Stimulated activated CD4-positive, alpha-beta T cell treated with anti-CD3 and anti-CD28 coated beads, Interleukin-2, amount 100 ng/mL, for 4 hours (primary cell): Measurements from ENCODE around the gene INO80C.

Experiments used
- DNase-seq: peaks from one replicate; pipeline ENCODE4 v3.0.0-alpha.2; 2020; ENCODE audit warnings: low read depth

Gene INO80C

DNA sequence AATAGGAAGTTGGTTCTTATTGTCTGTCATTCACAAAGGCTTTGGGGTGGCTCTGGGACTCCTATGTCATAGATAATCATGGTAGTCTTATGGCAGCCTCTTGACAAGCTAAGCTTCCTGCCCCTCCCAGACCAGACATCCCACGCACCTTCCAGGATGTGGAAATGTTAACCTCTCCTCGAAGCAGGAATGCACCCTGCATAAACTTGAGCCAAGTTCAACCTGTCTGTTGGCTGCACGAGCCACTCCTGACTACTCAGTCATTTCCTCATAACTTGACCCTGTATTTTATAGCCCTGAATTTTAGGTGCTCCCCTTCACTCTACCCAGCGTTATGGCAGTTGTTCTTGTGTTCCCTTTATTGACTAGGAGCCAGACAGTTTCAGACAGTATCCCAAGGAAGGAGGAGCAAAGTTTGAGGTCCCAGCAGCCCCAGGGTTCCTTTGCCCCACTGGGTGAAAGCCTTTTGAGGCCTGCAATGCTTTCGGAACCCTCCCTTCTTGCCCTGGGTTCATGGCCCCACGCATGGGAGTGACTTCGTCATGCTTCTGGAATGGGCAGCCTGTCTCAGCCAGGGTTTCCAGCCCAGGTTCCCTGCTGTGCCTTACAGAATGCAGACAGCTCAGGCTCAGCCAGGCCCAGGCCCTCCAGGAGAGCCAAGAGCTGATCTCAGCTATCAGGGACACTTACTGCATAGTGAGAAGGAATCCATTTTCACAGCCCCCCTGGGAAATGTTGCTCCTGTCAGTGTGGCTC, 15.6 kb upstream of the INO80C start:
- DNase-seq: no peak

DNA sequence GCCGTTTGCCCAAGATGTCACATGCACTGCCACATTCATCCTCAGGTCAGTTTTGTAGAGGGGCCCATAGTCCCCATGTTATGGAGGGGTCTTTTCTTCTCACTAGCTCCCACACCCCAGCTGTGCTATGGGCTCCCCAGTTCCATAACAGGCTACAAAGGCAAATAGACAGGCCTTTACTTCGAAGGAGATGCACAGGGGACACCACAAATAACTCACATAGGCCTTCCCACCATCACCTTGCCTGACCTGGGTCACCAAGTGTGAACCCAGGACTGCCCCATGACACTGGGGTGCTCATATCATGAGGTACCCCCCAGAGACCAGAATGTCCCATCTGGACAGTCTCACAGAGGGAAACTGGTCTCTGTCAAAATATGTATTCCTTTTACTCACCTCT, 15.0 kb upstream of the INO80C start:
- DNase-seq: no peak

DNA sequence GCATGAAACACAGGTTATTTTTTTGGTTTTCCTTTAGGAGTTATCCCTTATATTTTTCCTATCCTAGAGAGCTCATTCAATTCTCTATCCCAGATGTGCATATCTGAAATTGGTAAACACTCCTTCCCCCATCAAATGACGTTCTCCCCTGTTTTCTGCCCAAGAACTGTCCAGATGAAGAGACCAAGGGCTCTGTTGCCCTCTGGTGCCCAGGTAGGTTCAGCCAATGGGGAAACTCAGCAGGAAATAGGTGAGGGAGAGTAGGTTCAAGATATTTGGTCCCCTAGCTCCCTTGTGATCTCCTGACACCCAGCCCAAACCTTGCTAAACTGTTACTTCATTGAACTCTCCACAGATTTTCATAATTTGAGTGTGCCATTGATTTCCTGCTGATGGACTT, 14.1 kb upstream of the INO80C start:
- DNase-seq: no peak

DNA sequence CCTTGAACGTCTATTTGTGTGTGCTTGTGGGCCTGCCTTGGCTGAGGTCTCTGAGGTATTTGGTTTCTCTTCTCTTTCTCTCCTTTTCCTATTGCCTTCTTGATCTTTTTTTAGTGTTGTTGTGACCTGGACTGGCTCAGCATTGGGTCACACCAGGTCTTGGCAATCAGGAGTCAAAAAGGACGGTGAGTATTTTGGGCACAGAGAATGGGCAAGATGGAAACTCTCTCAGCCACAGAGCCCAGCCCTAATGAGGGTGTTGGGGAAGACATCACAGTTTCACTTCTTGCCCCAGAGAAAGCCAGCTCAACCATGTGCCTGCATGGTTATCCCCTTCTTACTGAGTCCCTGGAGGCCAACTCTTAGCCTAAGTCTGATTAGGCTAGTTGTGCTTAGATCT, 13.7 kb upstream of the INO80C start:
- no peak for DNase-seq

DNA sequence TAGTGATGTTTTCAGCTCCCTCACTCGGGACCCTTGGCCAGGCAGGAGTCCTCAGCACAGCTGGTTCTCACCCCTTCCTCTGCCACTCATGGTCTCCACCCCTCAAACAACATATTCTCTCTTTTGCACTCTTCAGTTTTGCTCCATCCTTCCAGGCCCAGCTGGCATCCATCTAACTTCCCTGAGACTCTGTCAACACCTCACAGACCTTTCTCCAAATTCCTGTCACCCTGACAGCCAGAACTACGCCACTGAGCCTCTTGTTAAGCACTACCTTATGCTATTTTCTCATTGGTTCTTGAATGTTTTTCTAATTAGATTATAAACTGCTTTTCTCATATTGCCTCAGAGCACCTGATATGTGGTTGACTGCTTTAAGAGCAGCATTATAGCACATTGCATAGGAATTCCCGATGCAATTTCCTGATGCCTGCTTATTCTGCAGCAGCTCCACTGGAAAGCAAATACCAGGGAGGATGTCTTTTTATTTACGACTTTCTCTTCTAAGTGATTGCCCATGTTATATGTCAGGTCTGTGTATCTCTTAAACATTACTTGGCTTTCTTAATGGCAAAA, 12.4 kb upstream of the INO80C start:
- no peak for DNase-seq

DNA sequence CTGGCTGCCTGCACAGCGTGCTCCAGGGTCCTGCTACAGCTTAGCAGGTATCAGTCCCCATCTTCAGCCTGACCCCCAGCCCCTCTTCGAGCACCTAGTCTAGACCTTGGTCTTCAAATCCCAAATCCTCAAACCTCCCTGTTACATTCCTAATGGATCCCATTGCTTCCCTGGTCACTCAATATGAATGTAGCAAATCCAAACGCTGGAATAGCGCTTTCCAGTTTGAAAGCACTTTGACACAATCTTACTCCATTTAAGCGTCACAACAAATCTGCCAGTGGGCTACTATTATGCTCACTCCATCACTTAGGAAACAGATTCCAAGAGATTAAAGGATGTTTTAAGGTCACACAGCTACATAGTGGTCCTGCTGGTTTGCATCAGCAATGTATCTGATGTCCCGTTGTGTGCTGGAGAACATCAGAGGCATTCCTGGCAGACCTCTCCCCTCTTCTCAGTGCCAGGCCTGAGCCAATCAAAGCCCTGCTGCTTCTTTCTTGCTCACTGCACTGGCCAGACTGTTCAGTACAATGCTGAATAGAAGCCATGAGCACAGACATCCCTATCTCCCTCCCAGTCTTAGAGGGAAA, 11.1 kb upstream of the INO80C start:
- no peak for DNase-seq

DNA sequence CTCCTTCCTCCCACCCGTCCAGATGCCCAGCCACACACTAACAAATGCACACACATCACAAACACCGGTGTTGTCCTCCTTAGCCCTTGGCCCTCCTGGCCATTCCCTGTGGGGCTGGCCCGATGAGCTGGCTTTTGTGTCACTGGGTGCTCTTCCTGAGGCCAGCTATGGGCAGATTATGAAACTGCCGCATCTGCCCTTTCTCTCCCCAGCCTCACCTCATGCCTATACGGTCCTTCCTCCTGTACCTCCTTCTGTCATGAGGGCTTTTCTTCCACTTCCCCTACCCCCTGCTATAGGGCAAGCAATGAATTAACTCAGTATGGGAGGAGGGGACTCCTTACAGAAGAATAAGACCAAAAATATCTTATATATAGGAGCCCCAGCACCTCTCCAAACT, 10.3 kb upstream of the INO80C start:
- DNase-seq: no peak

DNA sequence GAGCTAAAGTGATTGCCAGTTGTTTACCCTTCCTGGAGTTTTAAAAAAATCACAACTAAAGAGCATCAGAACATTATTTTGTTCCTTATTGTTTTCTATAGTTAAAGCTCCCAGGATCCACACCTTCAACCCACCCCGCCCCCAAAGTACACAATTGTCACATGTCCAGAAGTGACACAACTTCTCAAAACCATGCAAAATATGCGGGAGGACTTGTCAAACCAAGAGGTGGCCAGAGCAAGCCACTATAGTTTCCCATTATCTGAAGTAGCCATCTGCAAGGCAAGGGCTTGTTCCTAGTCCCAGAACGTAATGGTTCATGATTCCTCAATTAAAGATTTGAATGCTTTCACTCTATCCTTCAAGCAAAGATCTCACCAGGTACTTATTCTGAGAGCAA, 9.9 kb upstream of the INO80C start:
- no peak for DNase-seq

DNA sequence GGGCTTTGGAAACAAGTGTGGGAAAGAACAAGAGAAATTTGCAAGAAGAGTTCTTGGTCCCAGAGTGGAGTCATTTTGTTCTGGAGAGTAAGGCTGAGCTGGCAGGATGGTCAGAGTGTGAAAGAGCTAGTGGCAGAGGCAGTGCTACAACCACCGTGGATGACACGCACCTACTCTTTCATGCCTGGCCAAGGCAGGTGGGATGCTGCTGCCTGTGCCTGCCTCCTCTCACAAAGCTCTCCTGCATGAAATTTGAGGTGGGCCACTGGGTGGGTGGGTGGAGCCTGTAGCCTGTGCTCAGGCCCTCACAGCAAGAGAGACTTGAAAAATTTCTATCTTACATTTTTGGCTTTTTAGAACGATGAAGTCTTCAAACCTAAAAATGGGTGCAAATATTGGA, 9.4 kb upstream of the INO80C start:
- DNase-seq: no peak

DNA sequence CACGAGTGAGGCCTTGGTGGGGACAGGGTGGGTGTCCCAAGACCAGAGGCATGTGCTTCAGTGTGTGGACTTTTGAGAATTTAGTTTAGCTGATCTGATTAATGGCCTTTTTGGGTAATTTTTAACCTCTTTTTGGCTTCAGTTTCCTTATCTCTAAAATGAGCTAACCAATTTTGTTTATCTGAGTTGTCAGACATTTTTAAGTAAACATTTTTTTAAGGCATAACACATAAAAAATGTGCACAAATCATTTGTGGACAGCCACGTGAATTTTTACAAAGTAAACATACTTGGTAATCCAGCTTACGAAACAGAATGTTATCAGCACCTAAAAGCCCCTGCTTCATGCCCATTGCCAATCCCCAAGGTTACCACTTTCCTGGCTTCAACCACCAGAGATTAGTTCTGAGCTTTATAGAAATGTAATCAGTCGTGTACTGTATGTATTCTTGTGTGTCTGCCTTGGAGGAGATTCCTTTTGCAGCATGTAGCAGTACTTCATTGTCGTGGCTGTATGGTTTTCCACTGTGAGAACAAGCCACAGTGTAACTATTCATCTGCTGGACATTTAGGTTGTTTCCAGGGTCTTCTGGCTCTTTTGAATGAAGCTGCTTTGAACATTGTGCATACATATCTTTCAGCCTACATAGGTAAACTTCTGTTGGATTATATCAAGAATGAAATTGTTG, 8.4 kb upstream of the INO80C start:
- no peak for DNase-seq

DNA sequence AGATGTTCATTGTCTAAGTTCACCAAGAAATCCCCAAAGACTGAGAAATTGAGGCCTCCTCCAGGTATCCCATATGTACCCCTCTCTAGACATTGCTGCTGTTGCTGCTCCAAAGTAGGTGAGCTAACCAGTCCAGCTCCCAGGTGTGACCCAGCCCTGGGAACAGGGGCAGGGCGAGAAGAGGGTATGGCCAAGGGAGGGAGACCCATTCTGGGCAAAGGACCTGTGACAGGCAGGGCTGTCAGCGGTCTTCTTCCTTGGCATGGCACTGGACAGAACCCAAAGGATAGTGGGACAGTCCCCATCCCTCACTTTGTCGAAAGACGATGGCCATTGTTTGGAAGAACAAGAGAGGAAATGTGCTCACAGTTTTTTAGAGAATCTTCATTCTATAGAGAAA, 7.2 kb upstream of the INO80C start:
- no peak for DNase-seq

DNA sequence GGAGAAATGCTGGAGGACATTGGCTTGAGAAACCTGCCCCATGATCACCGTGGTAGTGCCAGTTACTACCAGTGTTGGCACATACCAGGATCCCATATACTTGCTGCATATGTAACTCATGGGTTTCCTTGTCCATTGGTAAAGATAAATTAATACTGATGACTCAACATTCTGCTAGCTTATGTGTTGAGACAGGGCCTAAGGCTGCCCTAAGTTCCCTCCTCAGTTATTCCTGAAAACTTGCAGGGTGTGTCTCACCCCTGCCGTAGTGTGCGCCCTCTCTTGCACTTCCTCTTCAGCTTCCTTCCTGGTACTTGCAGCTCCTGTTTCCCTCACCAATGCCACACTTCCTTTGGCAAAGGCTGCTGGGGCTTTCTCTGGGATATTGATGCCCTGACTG, 4.3 kb upstream of the INO80C start:
- DNase-seq: no peak

DNA sequence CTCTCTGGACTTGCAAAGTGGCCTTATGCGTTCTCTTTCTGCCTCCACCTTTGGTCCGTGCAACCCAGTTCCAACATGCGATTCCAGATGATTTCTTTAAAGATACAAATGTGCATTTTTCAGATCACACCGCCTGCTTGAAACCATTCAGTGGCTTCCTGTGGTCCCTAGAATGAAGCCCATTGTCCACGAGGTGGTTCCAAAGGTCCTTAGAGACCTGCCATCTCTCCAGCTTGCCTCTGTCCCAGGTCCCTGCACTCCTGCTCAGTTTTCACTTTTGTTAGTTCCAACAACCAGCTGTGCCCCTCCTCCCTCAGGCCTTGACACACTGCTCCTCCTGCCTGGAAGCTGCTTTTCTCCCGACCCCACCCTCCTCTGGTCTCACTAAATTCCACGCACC, 3.6 kb upstream of the INO80C start:
- DNase-seq: no peak

DNA sequence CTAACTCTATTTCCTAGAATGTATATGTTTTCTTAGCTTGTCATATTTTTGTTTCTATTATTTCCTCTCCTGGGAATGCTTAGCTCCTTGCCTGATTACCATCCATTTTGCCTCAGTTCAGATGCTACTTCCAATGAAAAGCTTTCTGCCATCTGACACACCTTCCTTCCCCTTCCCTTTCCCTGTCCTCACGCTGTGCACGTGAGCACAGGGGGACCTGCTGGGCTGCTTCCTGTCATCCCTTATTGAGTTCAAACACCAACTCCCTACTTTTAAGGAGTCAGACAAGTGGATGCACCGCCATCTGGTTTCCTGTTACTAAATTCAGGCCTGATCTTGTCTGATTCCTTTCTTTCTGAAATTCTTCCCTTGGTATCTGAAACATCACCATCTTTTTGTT, 2.4 kb upstream of the INO80C start:
- no peak for DNase-seq

DNA sequence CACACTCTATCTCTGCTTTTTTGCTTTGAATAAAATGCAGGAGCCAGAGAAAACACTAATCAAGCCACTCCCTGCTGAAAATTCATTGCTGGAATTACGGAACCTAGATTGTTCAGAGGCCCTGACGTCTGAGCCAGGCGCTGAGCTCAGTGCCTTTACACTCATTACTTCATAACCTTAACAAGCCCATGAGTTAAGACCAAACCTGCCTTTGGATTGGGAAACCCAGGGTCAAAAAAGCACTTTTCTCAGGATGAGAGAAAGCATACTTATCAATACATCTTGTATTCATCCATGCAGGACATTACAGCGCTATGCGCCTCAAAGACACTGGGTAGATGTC, 762 bp downstream of the INO80C start:
- DNase-seq: no peak

DNA sequence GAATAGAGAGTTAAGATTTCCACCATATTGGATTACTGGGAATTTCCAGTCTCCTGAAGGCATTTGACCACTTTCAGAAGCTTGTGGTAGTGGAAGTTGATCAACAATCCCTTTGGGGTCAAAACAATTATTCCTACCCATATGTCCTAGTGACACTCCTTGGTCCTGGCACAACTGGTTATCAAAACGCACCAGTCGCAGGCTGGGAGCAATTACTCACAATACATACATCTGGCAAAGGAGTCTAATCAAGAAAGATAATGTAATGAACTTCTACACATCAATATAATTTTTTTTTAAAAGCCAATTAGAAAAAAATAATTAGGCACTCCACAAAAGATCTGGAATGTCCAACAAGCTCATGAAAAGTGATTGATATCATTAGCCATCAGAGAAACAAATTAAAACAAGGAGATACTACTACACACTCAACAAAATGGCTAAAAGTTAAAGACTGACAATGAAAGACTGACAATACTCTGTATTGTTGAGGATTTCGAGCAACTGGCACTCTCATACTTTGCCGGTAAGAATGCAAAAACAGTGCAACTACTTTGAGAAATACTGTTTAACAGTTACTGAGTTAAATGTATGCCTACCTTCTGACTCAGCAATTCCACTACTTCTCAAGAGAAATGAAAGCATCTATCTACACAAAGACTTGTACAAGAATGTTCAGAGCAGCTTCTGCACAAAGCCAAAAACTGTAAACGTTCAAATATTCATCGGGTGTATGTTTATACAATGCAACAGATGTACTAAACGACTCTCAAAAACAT, 2.0 kb downstream of the INO80C start:
- DNase-seq: no peak

DNA sequence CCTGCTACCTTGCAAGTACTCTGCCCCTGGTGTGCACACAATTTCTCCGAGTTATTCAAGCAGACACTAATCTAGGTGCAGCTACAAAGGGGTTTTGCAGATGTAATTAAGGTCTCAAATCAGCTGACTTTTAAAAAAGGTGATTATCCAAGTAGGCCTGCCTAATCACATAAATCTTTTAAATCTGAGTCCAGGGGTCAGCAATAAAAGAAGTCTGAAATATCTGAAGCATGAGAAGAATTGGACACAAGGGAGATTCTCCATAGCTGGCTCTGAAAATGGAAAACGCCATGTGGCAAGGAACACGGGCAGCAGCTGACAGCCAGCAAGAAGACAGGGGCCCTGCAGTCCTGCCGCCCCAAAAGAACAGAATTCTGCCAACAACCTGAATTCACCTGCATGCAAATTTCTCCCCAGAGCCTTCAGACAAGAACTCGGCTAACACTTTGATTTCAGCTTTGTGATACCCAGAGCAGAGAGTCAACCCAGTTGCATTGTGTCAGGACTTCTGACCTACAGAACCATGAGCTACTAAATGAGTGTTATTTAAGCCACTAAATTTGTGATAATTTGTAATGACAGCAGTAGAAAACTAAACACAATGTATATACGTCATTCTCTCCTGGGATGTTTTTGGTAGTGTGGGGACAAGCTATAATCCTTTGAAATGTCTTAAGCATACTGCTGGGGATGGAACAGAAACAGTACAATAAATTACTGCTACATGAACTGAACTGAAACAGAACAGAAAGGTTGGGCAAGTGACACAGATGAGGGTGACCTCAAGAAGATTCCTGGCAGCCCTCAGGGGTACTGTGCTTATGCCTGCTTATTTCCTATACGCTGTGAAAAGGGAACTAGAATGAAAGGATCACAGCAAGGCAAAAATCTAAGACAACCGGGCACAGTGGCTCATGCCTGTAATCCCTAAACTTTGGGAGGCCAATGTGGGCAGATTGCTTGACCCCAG, 3.2 kb downstream of the INO80C start:
- DNase-seq: no peak

DNA sequence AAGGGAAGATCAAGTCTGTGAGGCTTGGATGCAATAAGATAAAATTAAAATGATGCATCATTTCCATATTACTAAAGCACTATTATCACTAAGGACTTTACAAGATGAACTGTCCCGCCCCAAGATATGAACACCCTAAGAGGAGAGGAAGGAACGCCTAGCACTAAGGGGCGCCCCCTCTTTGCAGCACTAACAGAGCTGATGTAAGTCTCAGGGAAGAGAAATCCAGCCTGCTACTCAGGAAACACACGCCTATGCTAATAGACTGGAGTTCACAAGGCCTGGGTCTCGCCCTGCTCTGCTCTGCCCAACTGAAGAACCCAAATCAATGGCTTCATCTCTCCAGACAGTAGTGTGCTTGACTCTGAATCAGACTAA, 6.1 kb downstream of the INO80C start:
- no peak for DNase-seq

DNA sequence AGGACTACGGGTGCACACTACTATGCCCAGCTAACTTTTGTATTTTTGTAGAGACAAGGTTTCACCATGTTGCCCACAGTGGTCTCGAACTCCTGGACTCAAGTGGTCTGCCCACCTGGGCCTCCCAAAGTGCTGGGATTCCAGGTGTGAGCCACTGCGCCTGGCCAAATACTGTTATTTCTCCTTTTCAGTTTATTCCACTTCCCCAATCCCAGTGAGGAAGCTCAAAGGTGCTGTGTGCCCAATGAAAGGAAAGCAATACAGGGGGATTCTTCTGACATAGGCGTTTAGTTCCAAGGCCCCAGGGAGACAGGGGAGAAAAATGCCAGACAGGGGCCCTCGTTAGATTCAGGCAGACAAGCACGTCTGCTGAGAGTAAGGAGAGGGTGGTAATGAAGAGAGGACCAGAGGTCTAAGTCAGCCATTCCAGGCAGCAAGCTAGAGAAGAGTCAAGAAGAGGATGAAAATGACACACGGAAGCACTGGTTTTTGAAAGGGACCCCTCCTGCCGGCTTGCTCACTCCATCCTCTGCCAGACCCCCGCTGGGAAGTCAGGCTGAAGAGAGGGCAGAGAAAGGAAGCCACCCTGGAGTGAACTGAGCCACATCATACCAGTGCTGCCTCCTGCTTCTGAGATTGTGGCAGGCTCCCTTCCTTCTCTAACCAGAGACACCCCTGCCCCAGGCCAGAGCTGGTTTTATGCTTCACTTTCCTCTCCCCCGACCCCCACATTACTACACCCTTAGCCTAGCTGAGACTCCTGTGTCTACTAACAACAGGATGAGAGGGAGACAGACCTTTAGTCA, 6.7 kb downstream of the INO80C start:
- no peak for DNase-seq

DNA sequence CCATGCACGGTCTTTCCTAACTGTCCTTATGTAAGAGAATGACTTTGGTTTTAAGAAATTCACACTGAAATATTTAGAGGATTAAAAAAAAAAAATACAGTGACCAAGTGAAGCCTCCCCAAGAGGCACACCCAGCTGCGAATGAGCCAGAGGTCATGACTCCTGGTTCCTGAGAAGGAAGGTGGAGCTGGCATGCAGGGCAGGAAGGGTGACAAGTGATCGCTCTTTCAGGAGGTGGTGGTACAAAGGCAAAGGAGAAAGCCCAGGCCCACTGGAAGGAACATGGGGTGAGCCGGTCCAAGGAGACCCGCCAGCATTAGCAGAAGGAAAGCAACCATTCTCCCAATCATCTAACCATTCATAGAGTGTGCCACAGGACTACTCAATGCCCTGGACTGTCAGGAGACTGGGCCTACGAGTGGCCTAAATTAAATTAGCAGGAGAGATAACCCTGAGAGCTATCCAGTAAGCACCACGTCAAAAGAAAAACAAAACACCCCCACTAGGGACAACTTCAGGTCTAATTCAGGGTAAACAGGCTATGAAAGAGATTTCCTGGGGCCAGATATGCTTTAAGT, 7.8 kb downstream of the INO80C start:
- no peak for DNase-seq
